Measurements from ENCODE around the gene SH3RF3. TPM values are rescaled to one million over a fixed set of nuclear protein-coding genes. Genes with fewer than 3 reads are reported as not detected.
"Not testable (repeated sequence)": the region's sequence is repeated elsewhere in the genome, so short reads cannot be mapped to it uniquely, and the experiment has no call there.

SH3RF3 gene
- total RNA-seq, 1 donor from 2014 or later = 0.28 TPM

DNA sequence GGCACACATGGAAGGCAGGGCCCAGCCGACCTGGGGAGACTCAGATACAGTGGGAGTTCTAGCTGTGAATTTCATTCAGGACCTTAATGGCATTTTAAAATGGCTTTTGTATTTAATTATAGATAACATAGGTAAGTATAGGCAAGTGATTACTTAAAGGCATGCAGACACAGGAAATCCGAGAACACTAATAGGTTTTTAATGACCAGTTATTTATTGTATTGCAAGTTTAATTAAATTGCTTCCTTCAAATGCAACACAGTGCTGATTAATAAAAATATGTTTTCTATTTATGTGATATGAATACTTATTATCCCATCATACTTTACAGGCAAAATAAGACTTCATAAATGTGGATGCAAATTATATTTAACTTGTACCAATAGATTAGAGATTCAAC lies 19.7 kb upstream of the SH3RF3 start:
- H3K27me3 Mint-ChIP-seq (ENCODE audit: insufficient read depth, low read depth) = peaks cover 2% of the 10 kb centered on the region
- peaks cover 1% of the 10 kb centered on the region for H3K36me3 Mint-ChIP-seq
- no peaks in the 10 kb centered on the region for H4K20me1 ChIP-seq (ENCODE audit: low read depth)
- no peak overlapping the region for H3K4me3 ChIP-seq
- H3K27me3 ChIP-seq = no peaks in the 10 kb centered on the region
- no peak overlapping the region for H2AFZ ChIP-seq (replicated peaks)
- H3K27ac Mint-ChIP-seq = no peak overlapping the region
- H3K4me2 ChIP-seq = no peak overlapping the region
- peaks cover 5% of the 10 kb centered on the region for H3K9me3 Mint-ChIP-seq
- H3F3A ChIP-seq (ENCODE audit: low read depth) = no peaks in the 10 kb centered on the region
- H3K9me3 ChIP-seq (ENCODE audit: low read depth) = no peaks in the 10 kb centered on the region
- H3K36me3 ChIP-seq = no peaks in the 10 kb centered on the region
- no peak overlapping the region for H3K27ac ChIP-seq
- H3K4me1 Mint-ChIP-seq = peaks cover 12% of the 10 kb centered on the region
- H3K79me2 ChIP-seq (ENCODE audit: low read depth) = no peaks in the 10 kb centered on the region
- no peak overlapping the region for H3K9ac ChIP-seq
- no peak for TF ChIP-seq EZH2 (IDR thresholded peaks at IDR 0.05)
- no peak for TF ChIP-seq EZH2phosphoT487 (IDR thresholded peaks at IDR 0.05)
- TF ChIP-seq, protein P1, sequence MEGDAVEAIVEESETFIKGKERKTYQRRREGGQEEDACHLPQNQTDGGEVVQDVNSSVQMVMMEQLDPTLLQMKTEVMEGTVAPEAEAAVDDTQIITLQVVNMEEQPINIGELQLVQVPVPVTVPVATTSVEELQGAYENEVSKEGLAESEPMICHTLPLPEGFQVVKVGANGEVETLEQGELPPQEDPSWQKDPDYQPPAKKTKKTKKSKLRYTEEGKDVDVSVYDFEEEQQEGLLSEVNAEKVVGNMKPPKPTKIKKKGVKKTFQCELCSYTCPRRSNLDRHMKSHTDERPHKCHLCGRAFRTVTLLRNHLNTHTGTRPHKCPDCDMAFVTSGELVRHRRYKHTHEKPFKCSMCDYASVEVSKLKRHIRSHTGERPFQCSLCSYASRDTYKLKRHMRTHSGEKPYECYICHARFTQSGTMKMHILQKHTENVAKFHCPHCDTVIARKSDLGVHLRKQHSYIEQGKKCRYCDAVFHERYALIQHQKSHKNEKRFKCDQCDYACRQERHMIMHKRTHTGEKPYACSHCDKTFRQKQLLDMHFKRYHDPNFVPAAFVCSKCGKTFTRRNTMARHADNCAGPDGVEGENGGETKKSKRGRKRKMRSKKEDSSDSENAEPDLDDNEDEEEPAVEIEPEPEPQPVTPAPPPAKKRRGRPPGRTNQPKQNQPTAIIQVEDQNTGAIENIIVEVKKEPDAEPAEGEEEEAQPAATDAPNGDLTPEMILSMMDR (IDR thresholded peaks at IDR 0.05) = no peak
- no peak for DNase-seq (ENCODE audit: low spot score)
- H3K4me3 Mint-ChIP-seq = no peak overlapping the region
- H3K4me1 ChIP-seq = no peaks in the 10 kb centered on the region

DNA sequence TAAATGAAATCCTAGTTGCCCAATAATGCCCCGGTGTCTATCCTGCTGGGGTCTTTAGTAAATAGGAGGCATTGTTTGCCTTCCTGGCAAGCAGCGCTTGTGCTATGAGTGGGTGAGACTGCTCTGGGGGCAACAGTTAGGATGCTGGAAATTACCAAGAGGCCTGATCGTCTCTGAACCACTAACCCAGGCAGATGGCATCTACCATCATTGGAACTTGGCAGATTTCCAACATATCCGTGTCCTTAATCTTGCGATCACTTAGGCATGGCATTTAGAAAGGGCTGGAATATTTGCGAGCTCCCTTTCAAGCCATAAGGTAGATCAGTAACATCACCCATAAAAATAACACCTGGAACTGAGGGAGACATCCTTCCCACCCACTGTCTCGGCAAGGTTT lies 18.8 kb upstream of the SH3RF3 start:
- H3K27ac Mint-ChIP-seq = no peak overlapping the region
- Histone ChIP-seq H3K4me3 (no peak overlapping the region), H3K79me2 (ENCODE audit: low read depth) (no peaks in the 10 kb centered on the region), H3K4me1 (no peaks in the 10 kb centered on the region), H3F3A (ENCODE audit: low read depth) (no peaks in the 10 kb centered on the region), H3K36me3 (no peaks in the 10 kb centered on the region), H3K9me3 (ENCODE audit: low read depth) (no peaks in the 10 kb centered on the region), H2AFZ (replicated peaks) (no peak overlapping the region), H3K27me3 (no peaks in the 10 kb centered on the region), H3K4me2 (no peak overlapping the region), H3K9ac (no peak overlapping the region), H3K27ac (no peak overlapping the region), H4K20me1 (ENCODE audit: low read depth) (no peaks in the 10 kb centered on the region)
- no peak overlapping the region for H3K4me3 Mint-ChIP-seq
- H3K27me3 Mint-ChIP-seq (ENCODE audit: insufficient read depth, low read depth) = peaks cover 4% of the 10 kb centered on the region
- no peak for TF ChIP-seq EZH2phosphoT487 (IDR thresholded peaks at IDR 0.05)
- TF ChIP-seq, protein P1 (IDR thresholded peaks at IDR 0.05) = no peak
- TF ChIP-seq EZH2 (IDR thresholded peaks at IDR 0.05) = no peak
- H3K36me3 Mint-ChIP-seq = peaks cover under 1% of the 10 kb centered on the region
- DNase-seq (ENCODE audit: low spot score) = no peak
- peaks cover 8% of the 10 kb centered on the region for H3K9me3 Mint-ChIP-seq
- H3K4me1 Mint-ChIP-seq = peaks cover 12% of the 10 kb centered on the region

DNA sequence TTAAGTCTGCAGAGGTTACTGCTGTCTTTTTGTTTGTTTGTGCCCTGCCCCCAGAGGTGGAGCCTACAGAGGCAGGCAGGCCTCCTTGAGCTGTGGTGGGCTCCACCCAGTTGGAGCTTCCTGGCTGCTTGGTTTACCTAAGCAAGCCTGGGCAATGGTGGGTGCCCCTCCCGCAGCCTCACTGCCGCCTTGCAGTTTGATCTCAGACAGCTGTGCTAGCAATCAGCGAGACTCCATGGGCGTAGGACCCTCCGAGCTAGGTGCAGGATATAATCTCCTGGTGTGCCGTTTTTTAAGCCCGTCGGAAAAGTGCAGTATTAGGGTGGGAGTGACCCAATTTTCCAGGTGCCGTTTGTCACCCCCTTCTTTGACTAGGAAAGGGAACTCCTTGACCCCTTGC lies 11.8 kb upstream of the SH3RF3 start:
- H3K36me3 ChIP-seq; H4K20me1 ChIP-seq (ENCODE audit: low read depth); H3K4me1 ChIP-seq; H2AFZ ChIP-seq (replicated peaks); H3K27ac Mint-ChIP-seq; H3K27ac ChIP-seq; H3K9ac ChIP-seq; H3K4me3 Mint-ChIP-seq; DNase-seq (ENCODE audit: low spot score); H3K9me3 ChIP-seq (ENCODE audit: low read depth); H3K4me2 ChIP-seq; H3K36me3 Mint-ChIP-seq; H3K4me3 ChIP-seq; H3K27me3 ChIP-seq; H3F3A ChIP-seq (ENCODE audit: low read depth); H3K79me2 ChIP-seq (ENCODE audit: low read depth); H3K27me3 Mint-ChIP-seq (ENCODE audit: insufficient read depth, low read depth): not testable (repeated sequence)
- H3K4me1 Mint-ChIP-seq = peaks cover 14% of the 10 kb centered on the region
- H3K9me3 Mint-ChIP-seq = peaks cover 17% of the 10 kb centered on the region

DNA sequence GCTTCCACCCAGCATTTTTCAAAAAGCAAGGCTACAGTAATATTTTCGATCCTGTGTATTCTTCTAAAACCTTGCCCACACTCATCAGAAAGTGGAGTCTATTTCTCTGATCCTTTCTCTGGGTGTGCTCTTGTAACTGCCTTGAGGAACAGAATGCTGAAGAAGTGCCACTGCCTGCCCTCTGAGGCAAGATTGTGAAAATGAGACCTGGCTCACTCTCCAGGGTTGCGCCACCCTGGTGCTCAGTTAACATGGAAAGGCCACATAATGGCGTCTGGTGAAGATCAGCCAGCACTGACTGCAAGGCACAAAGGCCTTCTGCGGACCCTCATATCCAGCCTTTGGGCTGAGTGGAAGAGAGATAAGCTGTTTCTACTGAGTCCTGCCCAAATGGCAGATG lies 11.2 kb upstream of the SH3RF3 start:
- no peak overlapping the region for H2AFZ ChIP-seq (replicated peaks)
- H3K4me3 ChIP-seq = no peak overlapping the region
- Mint-ChIP-seq H3K27ac (no peak overlapping the region), H3K4me1 (peaks cover 14% of the 10 kb centered on the region), H3K4me3 (no peak overlapping the region), H3K9me3 (peaks cover 17% of the 10 kb centered on the region), H3K27me3 (ENCODE audit: insufficient read depth, low read depth) (peaks cover 8% of the 10 kb centered on the region), H3K36me3 (no peaks in the 10 kb centered on the region)
- H3K27me3 ChIP-seq = no peaks in the 10 kb centered on the region
- H3K79me2 ChIP-seq (ENCODE audit: low read depth) = no peaks in the 10 kb centered on the region
- H4K20me1 ChIP-seq (ENCODE audit: low read depth) = no peaks in the 10 kb centered on the region
- H3K9ac ChIP-seq = no peak overlapping the region
- no peak for TF ChIP-seq EZH2 (IDR thresholded peaks at IDR 0.05)
- TF ChIP-seq EZH2phosphoT487 (IDR thresholded peaks at IDR 0.05) = no peak
- TF ChIP-seq, protein P1 (IDR thresholded peaks at IDR 0.05) = no peak
- H3K4me2 ChIP-seq = no peak overlapping the region
- no peaks in the 10 kb centered on the region for H3K36me3 ChIP-seq
- H3K27ac ChIP-seq = no peak overlapping the region
- no peak for DNase-seq (ENCODE audit: low spot score)
- H3K4me1 ChIP-seq = no peaks in the 10 kb centered on the region
- H3F3A ChIP-seq (ENCODE audit: low read depth) = no peaks in the 10 kb centered on the region
- no peaks in the 10 kb centered on the region for H3K9me3 ChIP-seq (ENCODE audit: low read depth)
